ENCODE measurements around the gene IDE.

The IDE gene

GRCh38 chr10:92562424-92562823 is 11.5 kb downstream of the IDE start:
- no peak for DNase-seq

- no peak for DNase-seq
Observed at GRCh38 chr10:92559046-92559445, 14.8 kb downstream of the IDE start.

DNA sequence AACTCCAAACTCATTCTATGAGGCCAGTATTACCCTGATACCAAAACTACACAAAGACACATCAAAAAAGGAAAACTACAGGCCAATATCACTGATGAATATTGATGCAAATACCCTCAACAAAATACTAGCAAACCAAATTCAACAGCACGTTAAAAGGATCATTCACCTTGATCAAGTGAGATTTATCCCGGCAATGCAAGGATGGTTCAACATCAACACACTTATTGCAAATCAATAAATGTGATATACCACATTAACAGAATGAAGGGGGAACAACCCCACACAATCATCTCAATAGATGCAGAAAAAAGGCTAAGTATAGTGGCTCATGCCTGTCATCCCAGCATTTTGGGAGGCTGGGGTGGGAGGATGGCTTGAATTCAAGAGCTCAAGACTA is 19.9 kb downstream of the IDE start:
- no peak for DNase-seq

GRCh38 chr10:92552310-92552709 is 21.6 kb downstream of the IDE start:
- no peak for DNase-seq

- no peak for DNase-seq
Observed at GRCh38 chr10:92550924-92551323, 23.0 kb downstream of the IDE start.

GRCh38 chr10:92547676-92548075 is 26.2 kb downstream of the IDE start:
- no peak for DNase-seq

DNA sequence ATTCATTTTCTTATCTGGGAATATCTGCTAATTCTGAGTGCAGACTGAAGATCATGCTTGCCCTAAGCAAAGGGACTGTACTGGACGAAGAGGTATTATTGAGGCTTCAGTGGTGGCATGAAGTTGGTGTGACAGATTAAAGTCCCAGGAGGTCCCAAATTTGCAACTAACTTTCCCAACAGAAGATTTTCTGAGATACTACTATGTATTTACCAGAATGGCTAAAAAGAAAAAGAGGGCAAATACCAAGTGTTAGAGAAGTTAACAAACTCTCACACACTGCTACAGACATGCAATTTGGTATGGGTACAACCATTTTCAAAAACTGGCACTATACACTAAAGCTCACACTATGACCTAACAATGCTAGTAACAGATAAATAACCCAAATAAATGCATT is 28.3 kb downstream of the IDE start:
- no peak for DNase-seq

DNA sequence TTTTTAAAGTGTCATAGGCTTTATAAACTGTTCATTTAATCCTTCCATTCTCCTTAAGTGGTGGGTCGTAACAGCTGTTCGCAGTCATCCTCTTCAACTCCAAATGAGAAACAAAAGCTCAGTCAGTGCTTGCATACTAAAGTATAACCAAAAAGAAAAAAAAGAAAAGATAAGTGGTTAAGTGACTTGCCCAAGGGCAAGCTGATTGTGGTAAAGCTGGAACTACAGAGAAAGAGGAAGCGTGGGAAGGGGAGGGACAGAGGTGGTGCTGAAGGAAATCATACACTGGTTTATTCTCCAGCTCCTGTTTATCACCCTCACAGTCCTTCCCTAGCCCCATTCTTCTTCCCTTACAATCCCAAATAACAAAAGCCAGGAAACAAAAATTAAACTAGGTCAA is 29.6 kb downstream of the IDE start:
- no peak for DNase-seq

DNA sequence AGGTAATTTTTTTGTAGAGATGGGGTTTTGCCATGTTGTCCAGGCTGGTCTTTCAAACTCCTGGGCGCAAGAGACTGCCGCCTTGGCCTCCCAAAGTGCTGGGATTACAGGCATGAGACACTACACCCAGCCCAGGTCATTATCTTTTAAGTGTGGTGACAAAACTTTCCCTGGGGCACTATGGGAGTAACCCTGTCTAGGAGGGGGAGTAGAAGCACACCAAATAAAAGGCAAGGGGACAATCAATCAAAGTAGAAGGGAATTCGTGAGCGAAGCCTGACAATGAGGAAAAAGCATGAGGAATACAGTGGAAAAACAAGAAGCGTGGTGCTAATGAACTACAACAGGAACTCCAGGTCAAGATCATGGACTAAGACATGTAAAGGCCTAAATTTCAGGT is 31.4 kb downstream of the IDE start:
- no peak for DNase-seq

DNA sequence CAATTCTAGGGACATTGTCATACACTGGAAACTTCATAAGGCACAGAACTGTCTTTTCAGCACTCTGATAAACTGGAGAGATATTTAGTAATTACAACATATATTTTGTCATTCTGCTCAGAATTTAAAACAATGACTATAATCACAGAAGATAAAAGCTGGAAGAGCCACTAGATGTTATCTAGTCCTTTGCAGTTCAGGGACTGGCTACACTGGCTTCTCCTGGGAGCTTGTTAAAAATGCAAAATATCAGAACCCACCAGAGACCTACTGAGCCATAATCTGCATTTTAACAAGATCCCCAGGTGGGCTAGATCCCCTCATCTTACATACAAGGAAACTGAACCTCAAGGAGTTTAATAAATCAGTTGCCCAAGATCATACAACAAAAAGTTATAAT is 32.3 kb downstream of the IDE start:
- DNase-seq, result no peak

GRCh38 chr10:92538231-92538958 is 35.5 kb downstream of the IDE start:
- no peak for DNase-seq

- DNase-seq, result no peak
Observed at GRCh38 chr10:92530891-92531535, 42.9 kb downstream of the IDE start.

DNA sequence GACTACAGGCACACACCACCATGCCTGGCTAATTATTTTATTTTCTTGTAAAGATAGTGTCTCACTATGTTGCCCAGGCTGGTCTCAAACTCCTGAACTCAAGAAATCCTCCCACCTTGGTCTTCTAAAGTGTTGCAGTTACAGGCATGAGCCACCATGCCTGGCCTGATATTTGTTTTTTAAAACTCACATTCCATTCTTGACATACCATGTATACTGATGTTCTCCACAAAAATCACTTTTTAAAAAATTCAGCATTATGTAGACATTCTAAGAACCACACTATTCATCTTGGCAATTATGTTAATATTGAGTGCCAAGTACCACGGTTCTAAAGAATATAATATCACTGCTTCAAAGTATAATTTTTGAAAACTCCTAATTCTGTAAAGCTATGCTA is 43.5 kb downstream of the IDE start:
- no peak for DNase-seq

DNA sequence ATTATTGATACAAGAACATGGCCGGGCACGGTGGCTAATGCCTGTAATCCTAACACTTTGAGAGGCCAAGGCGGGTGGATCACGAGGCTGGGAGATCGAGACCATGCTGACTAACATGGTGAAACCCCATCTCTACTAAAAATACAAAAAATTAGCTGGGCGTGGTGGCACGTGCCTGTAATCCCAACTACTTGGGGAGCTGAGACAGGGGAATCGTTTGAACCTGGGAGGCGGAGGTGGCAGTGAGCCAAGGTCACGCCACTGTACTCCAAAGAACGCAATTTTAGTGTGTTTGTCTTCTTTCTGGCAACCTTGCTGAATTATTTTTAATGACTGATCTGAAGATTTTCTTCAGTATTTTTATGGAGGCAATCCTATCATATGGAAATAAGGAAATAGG is 46.2 kb downstream of the IDE start:
- no peak for DNase-seq

GRCh38 chr10:92523639-92524038 is 50.3 kb downstream of the IDE start:
- DNase-seq, result no peak

DNA sequence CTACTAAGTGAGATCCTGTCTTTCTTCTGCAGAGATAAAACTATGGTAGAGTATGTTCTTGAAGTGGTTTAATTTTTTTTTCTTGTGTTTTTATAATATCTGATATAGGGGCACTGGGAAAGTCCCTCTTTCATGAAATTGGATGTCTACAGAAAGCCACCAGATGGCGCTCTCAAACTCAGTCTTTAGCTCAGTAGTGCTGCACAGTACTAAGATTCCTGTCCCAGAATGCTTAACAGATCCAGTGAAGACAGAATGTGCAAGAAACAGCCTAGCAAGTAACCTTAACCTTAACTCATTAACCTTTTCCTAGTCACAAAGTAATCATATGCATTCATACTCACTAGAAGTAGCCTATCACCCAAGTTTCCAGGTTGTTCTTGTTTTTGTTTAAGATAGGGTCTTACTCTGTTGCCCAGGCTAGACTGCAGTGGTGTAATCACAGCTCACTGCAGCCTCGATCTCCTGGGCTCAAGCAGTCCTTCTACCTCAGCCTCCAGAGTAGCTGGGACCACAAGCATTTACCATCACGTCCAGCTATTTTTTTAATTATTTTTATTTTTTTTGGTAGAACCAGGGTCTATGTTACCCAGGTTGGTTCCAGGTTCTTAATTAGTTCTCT is 56.7 kb downstream of the IDE start:
- peak; percentile 32 for DNase-seq

- DNase-seq, result no peak
Observed at GRCh38 chr10:92508866-92509265, 65.0 kb downstream of the IDE start.

GRCh38 chr10:92506336-92506735 is 67.6 kb downstream of the IDE start:
- no peak for DNase-seq

GRCh38 chr10:92505044-92505443 is 68.8 kb downstream of the IDE start:
- DNase-seq, result no peak

GRCh38 chr10:92502296-92502808 is 71.5 kb downstream of the IDE start:
- DNase-seq, result no peak

DNA sequence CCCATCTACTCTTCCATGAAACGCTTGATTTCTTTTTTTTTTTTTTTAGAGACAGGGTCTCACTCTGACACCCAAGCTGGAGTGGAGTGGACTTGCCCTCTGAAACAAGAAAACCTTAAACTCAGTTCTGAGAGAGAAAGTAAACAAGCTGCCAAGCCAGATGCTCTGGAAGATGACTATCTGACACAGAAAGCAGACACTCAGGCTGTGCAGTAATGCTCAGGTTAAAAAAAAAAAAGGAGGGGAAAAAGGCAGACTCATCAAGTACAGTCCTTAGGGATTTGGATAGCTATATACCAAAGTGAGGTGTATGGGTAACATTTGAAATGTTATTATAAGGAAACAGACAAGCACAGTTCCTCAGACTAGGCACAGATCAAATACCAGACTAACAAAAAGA is 80.5 kb downstream of the IDE start:
- DNase-seq, result no peak

- no peak for DNase-seq
Observed at GRCh38 chr10:92492748-92493240, 81.1 kb downstream of the IDE start.

GRCh38 chr10:92490387-92490786 is 83.5 kb downstream of the IDE start:
- DNase-seq, result no peak

DNA sequence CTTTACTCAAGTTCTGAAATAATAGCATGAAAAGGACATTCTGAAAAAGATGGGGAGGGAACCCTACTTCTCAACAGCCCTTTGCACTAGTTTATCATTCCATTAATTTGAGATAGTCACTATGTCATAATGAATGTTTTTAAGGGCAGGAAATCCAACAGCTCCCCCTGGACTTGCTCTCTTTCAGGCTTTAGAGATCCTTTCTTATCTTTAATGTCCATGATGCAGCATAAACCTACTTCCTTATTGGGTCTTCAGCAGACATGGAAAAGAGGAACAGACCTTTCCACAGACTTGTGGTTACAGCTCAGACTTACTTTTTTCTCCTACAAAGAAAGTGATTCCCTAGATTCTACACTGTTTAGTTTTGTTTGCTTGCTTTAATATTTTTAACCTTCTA is 87.3 kb downstream of the IDE start:
- no peak for DNase-seq

Data from NCI-H1105 (cell line).